Measurements from ENCODE around the gene PLEKHA1. TPM values are rescaled to one million over a fixed set of nuclear protein-coding genes. Genes with fewer than 3 reads are reported as not detected.
A peak's percentile ranks its signal among the peaks of the same experiment; 100 is the strongest.

Gene PLEKHA1
- total RNA-seq, 1 experiment from 2014 or later, result 30.6 TPM

DNA sequence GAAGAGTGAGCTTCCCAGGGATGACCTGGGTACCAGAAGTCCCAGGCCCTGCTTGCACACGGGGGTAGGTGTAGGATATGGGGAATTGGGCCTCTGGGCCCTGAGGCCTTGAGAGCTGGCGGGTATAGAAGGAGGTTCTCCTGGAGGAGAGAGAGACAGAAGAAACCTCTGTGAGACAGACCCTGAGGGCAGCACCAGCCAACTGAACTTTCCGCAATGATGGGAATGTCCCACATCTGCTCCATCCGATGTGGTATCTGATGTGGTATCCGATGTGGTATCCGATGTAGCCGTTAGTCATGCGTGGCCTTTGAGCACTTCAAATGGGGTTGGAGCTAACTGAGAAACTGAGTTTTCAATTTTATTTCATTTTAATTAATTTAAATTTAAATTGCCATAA, 30.6 kb upstream of the PLEKHA1 start:
- H3K9ac ChIP-seq (ENCODE audit: low read length), result no peak overlapping the region
- ChIA-PET RAD21 (ENCODE audit: low non-redundant PET in 1 of 2, low total read pairs in 2 of 2, uncharacterized antibody in 2 of 2, unreplicated experiment in 2 of 2) (interaction anchor here in 1 of 2 experiments (1.3 kb wide), 1 partner anchor 45 kb away, joined by 6 read pairs; no protein-coding TSS in a partner anchor), CTCF (interaction anchor here (0.8 to 3.4 kb wide), 6 partner anchors 11 to 222 kb away, joined by 3 to 21 read pairs (median 3); no protein-coding TSS in a partner anchor), POLR2A (no interaction called here)
- no peak overlapping the region for H3K4me3 ChIP-seq (replicated peaks in 1 of 2; ENCODE audit: low read depth in 1 of 2, low read length in 2 of 2)
- H3K4me2 ChIP-seq (ENCODE audit: low read length), result no peak overlapping the region
- no peak overlapping the region for H3K27ac ChIP-seq (ENCODE audit: low read depth, low read length)
- H3K27me3 ChIP-seq (ENCODE audit: insufficient read depth, low read length), result no peaks in the 10 kb centered on the region
- H3K9me3 ChIP-seq (ENCODE audit: control insufficient read depth in 1 of 2, insufficient read depth in 1 of 2, low read depth in 1 of 2, low read length in 2 of 2), result no peaks in the 10 kb centered on the region; a peak in 1 of 4 replicates
- ATAC-seq (no peak), DNase-seq (ENCODE audit: low read depth, low spot score) (no peak)
- TF ChIP-seq EGR1 (IDR thresholded peaks at IDR 0.05; ENCODE audit: low read depth) (no peak), FOSL1 (IDR thresholded peaks at IDR 0.05; ENCODE audit: low read depth) (no peak), EZH2 (IDR thresholded peaks at IDR 0.05) (no peak)
- intact Hi-C loops (cut with micrococcal nuclease), result loop anchor here (2.0 kb wide), 2 partner anchors 45 to 221 kb away; no protein-coding TSS in a partner anchor
- no peaks in the 10 kb centered on the region for H3K9me2 ChIP-seq (ENCODE audit: insufficient read depth)
- H3K36me3 ChIP-seq (ENCODE audit: control insufficient read depth in 1 of 2, insufficient read depth in 2 of 2, low read length in 2 of 2), result no peaks in the 10 kb centered on the region
- no peaks in the 10 kb centered on the region for H4K20me1 ChIP-seq (ENCODE audit: insufficient read depth)
- H2AFZ ChIP-seq (ENCODE audit: low read depth, low read length, poor library complexity, severe bottlenecking), result no peak overlapping the region
- no TSS peak for BruUV-seq (replicated peaks)
- no peaks in the 10 kb centered on the region for H3K79me2 ChIP-seq (ENCODE audit: insufficient read depth, low read length)
- H3K4me1 ChIP-seq (ENCODE audit: control insufficient read depth in 1 of 2, insufficient read depth in 2 of 2, low read length in 2 of 2), result peaks cover 7 to 17% of the 10 kb centered on the region in 2 experiments

- peak; percentile 46 for DNase-seq (ENCODE audit: low read depth, low spot score)
- peak overlapping the region; percentile 81 for H2AFZ ChIP-seq (ENCODE audit: low read depth, low read length, poor library complexity, severe bottlenecking)
- H3K36me3 ChIP-seq (ENCODE audit: control insufficient read depth in 1 of 2, insufficient read depth in 2 of 2, low read length in 2 of 2), result no peaks in the 10 kb centered on the region
- no TSS peak for BruUV-seq (replicated peaks)
- H3K4me1 ChIP-seq (ENCODE audit: control insufficient read depth in 1 of 2, insufficient read depth in 2 of 2, low read length in 2 of 2), result peaks cover 7 to 17% of the 10 kb centered on the region in 2 experiments
- no peaks in the 10 kb centered on the region for H3K27me3 ChIP-seq (ENCODE audit: insufficient read depth, low read length)
- no peak overlapping the region for H3K27ac ChIP-seq (ENCODE audit: low read depth, low read length)
- RAD21 ChIA-PET (ENCODE audit: low non-redundant PET in 1 of 2, low total read pairs in 2 of 2, uncharacterized antibody in 2 of 2, unreplicated experiment in 2 of 2), result no interaction called here
- H3K9ac ChIP-seq (ENCODE audit: low read length), result no peak overlapping the region
- no peaks in the 10 kb centered on the region for H4K20me1 ChIP-seq (ENCODE audit: insufficient read depth)
- 0 out of 4 replicates have a peak overlapping the region, but pooled peaks of 1 of the 2 experiments have one; percentile 8 for H3K4me3 ChIP-seq (replicated peaks in 1 of 2; ENCODE audit: low read depth in 1 of 2, low read length in 2 of 2)
- H3K9me2 ChIP-seq (ENCODE audit: insufficient read depth), result no peaks in the 10 kb centered on the region
- POLR2A ChIA-PET, result no interaction called here
- ATAC-seq, result peak; percentile 78
- H3K79me2 ChIP-seq (ENCODE audit: insufficient read depth, low read length), result no peaks in the 10 kb centered on the region
- no peaks in the 10 kb centered on the region; a peak in 1 of 4 replicates for H3K9me3 ChIP-seq (ENCODE audit: control insufficient read depth in 1 of 2, insufficient read depth in 1 of 2, low read depth in 1 of 2, low read length in 2 of 2)
- TF ChIP-seq JUND (IDR thresholded peaks at IDR 0.05), result peak; percentile 71
- TF ChIP-seq, protein P1, sequence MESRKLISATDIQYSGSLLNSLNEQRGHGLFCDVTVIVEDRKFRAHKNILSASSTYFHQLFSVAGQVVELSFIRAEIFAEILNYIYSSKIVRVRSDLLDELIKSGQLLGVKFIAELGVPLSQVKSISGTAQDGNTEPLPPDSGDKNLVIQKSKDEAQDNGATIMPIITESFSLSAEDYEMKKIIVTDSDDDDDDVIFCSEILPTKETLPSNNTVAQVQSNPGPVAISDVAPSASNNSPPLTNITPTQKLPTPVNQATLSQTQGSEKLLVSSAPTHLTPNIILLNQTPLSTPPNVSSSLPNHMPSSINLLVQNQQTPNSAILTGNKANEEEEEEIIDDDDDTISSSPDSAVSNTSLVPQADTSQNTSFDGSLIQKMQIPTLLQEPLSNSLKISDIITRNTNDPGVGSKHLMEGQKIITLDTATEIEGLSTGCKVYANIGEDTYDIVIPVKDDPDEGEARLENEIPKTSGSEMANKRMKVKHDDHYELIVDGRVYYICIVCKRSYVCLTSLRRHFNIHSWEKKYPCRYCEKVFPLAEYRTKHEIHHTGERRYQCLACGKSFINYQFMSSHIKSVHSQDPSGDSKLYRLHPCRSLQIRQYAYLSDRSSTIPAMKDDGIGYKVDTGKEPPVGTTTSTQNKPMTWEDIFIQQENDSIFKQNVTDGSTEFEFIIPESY (IDR thresholded peaks at IDR 0.05; ENCODE audit: extremely low read depth, insufficient replicate concordance, low read length), result no peak
- TF ChIP-seq EZH2 (IDR thresholded peaks at IDR 0.05), result no peak
- peak; percentile 58; the same call in 1 of the 2 replicates for TF ChIP-seq SP1 (IDR thresholded peaks at IDR 0.05; ENCODE audit: low read depth)
- peak; percentile 69 for TF ChIP-seq FOSL1 (IDR thresholded peaks at IDR 0.05; ENCODE audit: low read depth)
- TF ChIP-seq CBX3 (IDR thresholded peaks at IDR 0.05; ENCODE audit: low read depth), result peak; percentile 76; the same call in 1 of the 2 replicates
- no peak for TF ChIP-seq EGR1 (IDR thresholded peaks at IDR 0.05; ENCODE audit: low read depth)
- TF ChIP-seq TCF7L2 (IDR thresholded peaks at IDR 0.05; ENCODE audit: borderline replicate concordance, extremely low read depth, insufficient read depth, insufficient read length), result no peak
- peak; percentile 32; the same call in 1 of the 2 replicates for TF ChIP-seq ZFX (IDR thresholded peaks at IDR 0.05)
- no peak for TF ChIP-seq ELF1 (IDR thresholded peaks at IDR 0.05; ENCODE audit: borderline replicate concordance, low read depth)
- TF ChIP-seq, protein P2, sequence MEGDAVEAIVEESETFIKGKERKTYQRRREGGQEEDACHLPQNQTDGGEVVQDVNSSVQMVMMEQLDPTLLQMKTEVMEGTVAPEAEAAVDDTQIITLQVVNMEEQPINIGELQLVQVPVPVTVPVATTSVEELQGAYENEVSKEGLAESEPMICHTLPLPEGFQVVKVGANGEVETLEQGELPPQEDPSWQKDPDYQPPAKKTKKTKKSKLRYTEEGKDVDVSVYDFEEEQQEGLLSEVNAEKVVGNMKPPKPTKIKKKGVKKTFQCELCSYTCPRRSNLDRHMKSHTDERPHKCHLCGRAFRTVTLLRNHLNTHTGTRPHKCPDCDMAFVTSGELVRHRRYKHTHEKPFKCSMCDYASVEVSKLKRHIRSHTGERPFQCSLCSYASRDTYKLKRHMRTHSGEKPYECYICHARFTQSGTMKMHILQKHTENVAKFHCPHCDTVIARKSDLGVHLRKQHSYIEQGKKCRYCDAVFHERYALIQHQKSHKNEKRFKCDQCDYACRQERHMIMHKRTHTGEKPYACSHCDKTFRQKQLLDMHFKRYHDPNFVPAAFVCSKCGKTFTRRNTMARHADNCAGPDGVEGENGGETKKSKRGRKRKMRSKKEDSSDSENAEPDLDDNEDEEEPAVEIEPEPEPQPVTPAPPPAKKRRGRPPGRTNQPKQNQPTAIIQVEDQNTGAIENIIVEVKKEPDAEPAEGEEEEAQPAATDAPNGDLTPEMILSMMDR (IDR thresholded peaks at IDR 0.05 in 2 of 3, conservative IDR thresholded peaks at IDR 0.05 in 1 of 3; ENCODE audit: borderline replicate concordance in 1 of 3, insufficient read depth in 1 of 3, low read depth in 2 of 3, low read length in 2 of 3), result no peak
- CTCF ChIA-PET, result interaction anchor here (0.6 to 3.4 kb wide), 6 partner anchors 11 to 221 kb away, joined by 3 to 21 read pairs (median 3); no protein-coding TSS in a partner anchor
- intact Hi-C loops (cut with micrococcal nuclease), result no loop called here
- peak overlapping the region; percentile 62 for H3K4me2 ChIP-seq (ENCODE audit: low read length)
Observed at GRCh38 chr10:122344741-122345258, 29.7 kb upstream of the PLEKHA1 start.
